ENCODE measurements around the gene BTBD9. TPM values are rescaled to one million over a fixed set of nuclear protein-coding genes. Genes with fewer than 3 reads are reported as not detected.

The BTBD9 gene
- total RNA-seq, 4 donors from 2014 or later, result 5.5 to 14.1 (median 6.3) TPM

DNA sequence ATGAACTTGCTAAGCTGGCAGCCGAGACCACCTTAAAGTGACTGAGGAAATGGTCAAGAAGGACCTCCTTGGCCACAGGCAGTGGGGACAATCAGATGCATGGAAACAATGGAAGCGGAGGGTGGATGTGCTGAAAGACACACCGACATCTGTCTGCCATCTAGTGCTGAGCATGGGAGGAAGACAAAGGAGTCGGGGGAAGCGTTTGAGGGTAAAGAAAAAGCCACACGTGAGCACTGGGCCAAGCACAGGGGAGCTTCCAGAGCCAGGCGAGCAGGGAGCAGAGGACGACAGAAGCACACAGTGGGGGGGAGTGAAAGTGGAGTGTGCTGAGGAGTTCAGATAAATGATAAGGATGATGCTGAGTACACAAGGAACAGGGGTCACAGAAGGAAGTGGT is 452.4 kb downstream of the BTBD9 start:
- Histone ChIP-seq H3K36me3 (no peaks in the 10 kb centered on the region), H3K27me3 (no peaks in the 10 kb centered on the region), H3K4me3 (no peak overlapping the region), H3K9me3 (no peaks in the 10 kb centered on the region), H3K4me1 (no peaks in the 10 kb centered on the region), H3K27ac (no peak overlapping the region)
- intact Hi-C loops (cut with DNase I; ENCODE audit: low total_unique reads), result no loop called here
- DNase-seq (no peak), ATAC-seq (no peak)
- in situ Hi-C loops (cut with MboI; ENCODE audit: low sequenced_read_pairs in 4 of 4), result loop anchor here in 1 of 4 donors (25.0 kb wide), 1 partner anchor 300 kb away; no protein-coding TSS in a partner anchor
- TF ChIP-seq, protein P1, sequence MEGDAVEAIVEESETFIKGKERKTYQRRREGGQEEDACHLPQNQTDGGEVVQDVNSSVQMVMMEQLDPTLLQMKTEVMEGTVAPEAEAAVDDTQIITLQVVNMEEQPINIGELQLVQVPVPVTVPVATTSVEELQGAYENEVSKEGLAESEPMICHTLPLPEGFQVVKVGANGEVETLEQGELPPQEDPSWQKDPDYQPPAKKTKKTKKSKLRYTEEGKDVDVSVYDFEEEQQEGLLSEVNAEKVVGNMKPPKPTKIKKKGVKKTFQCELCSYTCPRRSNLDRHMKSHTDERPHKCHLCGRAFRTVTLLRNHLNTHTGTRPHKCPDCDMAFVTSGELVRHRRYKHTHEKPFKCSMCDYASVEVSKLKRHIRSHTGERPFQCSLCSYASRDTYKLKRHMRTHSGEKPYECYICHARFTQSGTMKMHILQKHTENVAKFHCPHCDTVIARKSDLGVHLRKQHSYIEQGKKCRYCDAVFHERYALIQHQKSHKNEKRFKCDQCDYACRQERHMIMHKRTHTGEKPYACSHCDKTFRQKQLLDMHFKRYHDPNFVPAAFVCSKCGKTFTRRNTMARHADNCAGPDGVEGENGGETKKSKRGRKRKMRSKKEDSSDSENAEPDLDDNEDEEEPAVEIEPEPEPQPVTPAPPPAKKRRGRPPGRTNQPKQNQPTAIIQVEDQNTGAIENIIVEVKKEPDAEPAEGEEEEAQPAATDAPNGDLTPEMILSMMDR (IDR thresholded peaks at IDR 0.05 in 4 of 5, conservative IDR thresholded peaks at IDR 0.05 in 1 of 5), result no peak
- TF ChIP-seq POLR2A (IDR thresholded peaks at IDR 0.05), result no peak

DNA sequence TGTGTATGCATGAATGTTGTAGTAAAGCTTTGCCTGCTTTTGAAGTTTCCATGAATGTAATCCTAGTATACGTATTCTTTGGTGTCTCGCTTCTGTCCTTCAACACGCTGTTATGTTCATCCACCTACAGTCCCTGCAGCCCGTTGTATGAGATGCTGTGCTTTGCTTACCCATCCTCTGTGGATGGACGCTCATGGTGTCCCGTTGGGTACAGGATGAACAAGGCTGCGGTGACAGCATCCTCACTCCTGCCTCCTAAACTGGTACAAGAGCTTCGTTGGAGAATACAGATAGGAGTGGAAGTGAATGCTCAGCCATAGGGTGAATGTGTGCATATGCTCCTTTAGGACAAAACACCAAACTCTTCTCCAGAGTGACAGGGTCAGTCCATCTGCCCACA is 454.0 kb downstream of the BTBD9 start:
- H3K27ac ChIP-seq, result no peak overlapping the region
- H3K4me3 ChIP-seq, result no peak overlapping the region
- H3K36me3 ChIP-seq, result no peaks in the 10 kb centered on the region
- intact Hi-C loops (cut with DNase I; ENCODE audit: low total_unique reads) (no loop called here), in situ Hi-C loops (cut with MboI; ENCODE audit: low sequenced_read_pairs in 4 of 4) (loop anchor here in 1 of 4 donors (25.0 kb wide), 1 partner anchor 302 kb away; no protein-coding TSS in a partner anchor)
- no peaks in the 10 kb centered on the region for H3K27me3 ChIP-seq
- no peak for TF ChIP-seq POLR2A (IDR thresholded peaks at IDR 0.05)
- TF ChIP-seq, protein P1 (IDR thresholded peaks at IDR 0.05 in 4 of 5, conservative IDR thresholded peaks at IDR 0.05 in 1 of 5), result no peak
- no peak for DNase-seq
- no peaks in the 10 kb centered on the region for H3K4me1 ChIP-seq
- H3K9me3 ChIP-seq, result no peaks in the 10 kb centered on the region
- ATAC-seq, result no peak

DNA sequence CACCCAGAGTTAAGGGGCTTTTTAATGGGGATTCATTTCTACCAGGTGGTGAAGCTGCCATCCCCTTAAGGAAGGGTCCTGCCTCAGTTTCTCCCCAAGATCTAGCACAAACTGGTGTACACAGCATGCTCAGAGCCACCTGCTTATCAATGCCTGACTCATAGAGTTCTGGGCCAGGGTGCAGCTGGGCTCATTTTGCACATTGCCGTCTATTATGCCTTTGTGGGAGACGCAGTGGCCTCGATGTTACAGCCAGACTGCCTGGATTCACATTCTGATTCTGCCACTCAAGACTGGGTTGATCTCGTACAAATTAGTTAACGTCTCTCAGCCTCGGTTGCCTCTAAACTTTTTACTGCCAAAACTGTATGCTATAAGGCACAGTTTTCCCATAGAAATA is 454.5 kb downstream of the BTBD9 start:
- Histone ChIP-seq H3K27me3 (no peaks in the 10 kb centered on the region), H3K4me3 (no peak overlapping the region), H3K36me3 (no peaks in the 10 kb centered on the region), H3K27ac (no peak overlapping the region), H3K9me3 (no peaks in the 10 kb centered on the region), H3K4me1 (no peaks in the 10 kb centered on the region)
- in situ Hi-C loops (cut with MboI; ENCODE audit: low sequenced_read_pairs in 4 of 4) (loop anchor here in 1 of 4 donors (25.0 kb wide), 1 partner anchor 302 kb away; no protein-coding TSS in a partner anchor), intact Hi-C loops (cut with DNase I; ENCODE audit: low total_unique reads) (no loop called here)
- DNase-seq (no peak), ATAC-seq (no peak)
- TF ChIP-seq, protein P1 (IDR thresholded peaks at IDR 0.05 in 4 of 5, conservative IDR thresholded peaks at IDR 0.05 in 1 of 5), result no peak
- no peak for TF ChIP-seq POLR2A (IDR thresholded peaks at IDR 0.05)

DNA sequence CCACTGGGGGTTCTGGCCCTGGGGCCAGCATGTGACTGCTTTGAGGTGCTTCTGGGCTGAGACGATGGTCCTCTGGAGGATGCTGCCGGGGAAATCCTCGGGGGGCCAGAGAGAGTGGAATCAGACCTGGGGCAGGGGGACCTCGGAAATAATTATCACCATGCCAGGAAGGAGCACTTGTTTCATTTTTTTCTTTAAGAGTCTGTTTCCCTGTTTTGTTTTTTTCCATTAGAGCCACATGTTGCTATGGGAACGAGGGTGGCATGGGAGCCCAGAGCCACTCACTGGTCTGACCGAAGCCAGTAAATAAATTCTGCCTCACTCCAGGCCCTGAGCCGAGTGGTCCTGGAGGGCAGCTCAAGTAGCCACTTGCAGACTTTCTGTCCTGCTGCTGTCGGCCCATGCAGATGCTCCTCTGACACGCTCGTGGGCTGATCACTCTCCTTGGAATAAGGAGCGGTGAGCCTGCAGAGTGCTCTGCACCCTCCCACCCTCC is 455.1 kb downstream of the BTBD9 start:
- H3K27ac ChIP-seq, result no peak overlapping the region
- no peaks in the 10 kb centered on the region for H3K27me3 ChIP-seq
- in situ Hi-C loops (cut with MboI; ENCODE audit: low sequenced_read_pairs in 4 of 4) (loop anchor here in 1 of 4 donors (25.0 kb wide), 1 partner anchor 303 kb away; no protein-coding TSS in a partner anchor), intact Hi-C loops (cut with DNase I; ENCODE audit: low total_unique reads) (no loop called here)
- H3K4me1 ChIP-seq, result peaks cover 1% of the 10 kb centered on the region in 2 donors
- H3K4me3 ChIP-seq, result no peak overlapping the region
- no peaks in the 10 kb centered on the region for H3K36me3 ChIP-seq
- no peak for ATAC-seq
- TF ChIP-seq, protein P1 (IDR thresholded peaks at IDR 0.05 in 4 of 5, conservative IDR thresholded peaks at IDR 0.05 in 1 of 5), result no peak
- no peaks in the 10 kb centered on the region for H3K9me3 ChIP-seq
- no peak for DNase-seq
